Measurements from ENCODE around the gene MTOR.

Gene MTOR

GRCh38 chr1:11211461-11211860 is 50.9 kb downstream of the MTOR start:
- no peaks in the 10 kb centered on the region for H3K27me3 ChIP-seq (replicated peaks; ENCODE audit: insufficient read depth, low read length)
- no peaks in the 10 kb centered on the region for H3K79me2 ChIP-seq (ENCODE audit: low read length)
- no peaks in the 10 kb centered on the region for H3F3A ChIP-seq (ENCODE audit: insufficient read depth, low read length)
- H3K9ac ChIP-seq (ENCODE audit: low read length): no peak overlapping the region
- H3K27ac ChIP-seq (ENCODE audit: low read length): no peak overlapping the region
- H2AFZ ChIP-seq (ENCODE audit: low read length): no peak overlapping the region
- no peaks in the 10 kb centered on the region for H3K4me1 ChIP-seq (ENCODE audit: low read length)
- TF ChIP-seq CTCF (IDR thresholded peaks at IDR 0.05; ENCODE audit: low read length): no peak
- H3K9me2 ChIP-seq (replicated peaks; ENCODE audit: insufficient read depth, low read length): no peaks in the 10 kb centered on the region
- no peaks in the 10 kb centered on the region for H4K20me1 ChIP-seq (ENCODE audit: insufficient read depth, low read length)
- no peak overlapping the region for H3K4me2 ChIP-seq (ENCODE audit: low read depth, low read length)
- H3K9me3 ChIP-seq (replicated peaks; ENCODE audit: insufficient read depth, low read length): no peaks in the 10 kb centered on the region
- peaks cover 11% of the 10 kb centered on the region; the same call in 1 of the 2 replicates for H3K36me3 ChIP-seq (replicated peaks; ENCODE audit: insufficient read depth, low read length)
- DNase-seq: no peak
- H3K4me3 ChIP-seq (ENCODE audit: low read length): no peak overlapping the region

GRCh38 chr1:11207898-11208611 is 54.3 kb downstream of the MTOR start:
- Histone ChIP-seq H2AFZ (ENCODE audit: low read length) (no peak overlapping the region), H3F3A (ENCODE audit: insufficient read depth, low read length) (no peaks in the 10 kb centered on the region), H3K4me3 (ENCODE audit: low read length) (no peak overlapping the region), H3K27me3 (replicated peaks; ENCODE audit: insufficient read depth, low read length) (no peaks in the 10 kb centered on the region), H3K36me3 (replicated peaks; ENCODE audit: insufficient read depth, low read length) (peaks cover 5% of the 10 kb centered on the region; the same call in 1 of the 2 replicates), H4K20me1 (ENCODE audit: insufficient read depth, low read length) (no peaks in the 10 kb centered on the region), H3K9ac (ENCODE audit: low read length) (no peak overlapping the region), H3K4me1 (ENCODE audit: low read length) (no peaks in the 10 kb centered on the region), H3K9me3 (replicated peaks; ENCODE audit: insufficient read depth, low read length) (no peaks in the 10 kb centered on the region), H3K79me2 (ENCODE audit: low read length) (no peaks in the 10 kb centered on the region), H3K9me2 (replicated peaks; ENCODE audit: insufficient read depth, low read length) (no peaks in the 10 kb centered on the region), H3K4me2 (ENCODE audit: low read depth, low read length) (no peak overlapping the region), H3K27ac (ENCODE audit: low read length) (no peak overlapping the region)
- no peak for DNase-seq
- no peak for TF ChIP-seq EZH2phosphoT487 (IDR thresholded peaks at IDR 0.05; ENCODE audit: low read length)
- TF ChIP-seq EZH2 (optimal IDR thresholded peaks at IDR 0.05; ENCODE audit: low read depth, low read length): no peak
- TF ChIP-seq CTCF (IDR thresholded peaks at IDR 0.05; ENCODE audit: low read length): no peak

- no peaks in the 10 kb centered on the region for H4K20me1 ChIP-seq (ENCODE audit: insufficient read depth, low read length)
- H3K36me3 ChIP-seq (replicated peaks; ENCODE audit: insufficient read depth, low read length): no peaks in the 10 kb centered on the region; the same call in 1 of the 2 replicates
- no peaks in the 10 kb centered on the region for H3K4me1 ChIP-seq (ENCODE audit: low read length)
- no peaks in the 10 kb centered on the region for H3K79me2 ChIP-seq (ENCODE audit: low read length)
- H3K27me3 ChIP-seq (replicated peaks; ENCODE audit: insufficient read depth, low read length): no peaks in the 10 kb centered on the region
- H3K9me3 ChIP-seq (replicated peaks; ENCODE audit: insufficient read depth, low read length): no peaks in the 10 kb centered on the region
- H3K27ac ChIP-seq (ENCODE audit: low read length): no peak overlapping the region
- no peaks in the 10 kb centered on the region for H3K9me2 ChIP-seq (replicated peaks; ENCODE audit: insufficient read depth, low read length)
- H3K9ac ChIP-seq (ENCODE audit: low read length): no peak overlapping the region
- H3F3A ChIP-seq (ENCODE audit: insufficient read depth, low read length): no peaks in the 10 kb centered on the region
- no peak for DNase-seq
- H3K4me3 ChIP-seq (ENCODE audit: low read length): no peak overlapping the region
- no peak overlapping the region for H3K4me2 ChIP-seq (ENCODE audit: low read depth, low read length)
- TF ChIP-seq EZH2 (optimal IDR thresholded peaks at IDR 0.05; ENCODE audit: low read depth, low read length): no peak
- H2AFZ ChIP-seq (ENCODE audit: low read length): no peak overlapping the region
Observed at GRCh38 chr1:11204396-11205190, 57.8 kb downstream of the MTOR start.
